ENCODE measurements around the gene UBE2A. TPM values are rescaled to one million over a fixed set of nuclear protein-coding genes. Genes with fewer than 3 reads are reported as not detected.

The UBE2A gene
- total RNA-seq, 1 donor from 2014 or later, result 48.7 TPM

- ATAC-seq, result no peak
- DNase-seq, result no peak
- no peak for TF ChIP-seq CTCF (IDR thresholded peaks at IDR 0.05)
- H3K9me3 ChIP-seq, result no peaks in the 10 kb centered on the region
- H3K4me1 ChIP-seq, result no peaks in the 10 kb centered on the region
- H3K27me3 ChIP-seq, result no peaks in the 10 kb centered on the region
- H3K4me3 ChIP-seq, result peak overlapping the region; percentile 69
- H3K36me3 ChIP-seq, result no peaks in the 10 kb centered on the region
- intact Hi-C loops (cut with DNase I), result no loop called here
- no peak overlapping the region for H3K27ac ChIP-seq
Measured at GRCh38 chrX:119604766-119605463, 30.6 kb downstream of the UBE2A start.

GRCh38 chrX:119605464-119606279 is 31.3 kb downstream of the UBE2A start:
- no peak for TF ChIP-seq CTCF (IDR thresholded peaks at IDR 0.05)
- Histone ChIP-seq H3K4me1 (no peaks in the 10 kb centered on the region), H3K27me3 (no peaks in the 10 kb centered on the region), H3K4me3 (peak overlapping the region; percentile 69), H3K36me3 (no peaks in the 10 kb centered on the region), H3K9me3 (no peaks in the 10 kb centered on the region), H3K27ac (peak overlapping the region; percentile 88)
- ATAC-seq (peak; percentile 74), DNase-seq (peak; percentile 67)
- intact Hi-C loops (cut with DNase I), result no loop called here

DNA sequence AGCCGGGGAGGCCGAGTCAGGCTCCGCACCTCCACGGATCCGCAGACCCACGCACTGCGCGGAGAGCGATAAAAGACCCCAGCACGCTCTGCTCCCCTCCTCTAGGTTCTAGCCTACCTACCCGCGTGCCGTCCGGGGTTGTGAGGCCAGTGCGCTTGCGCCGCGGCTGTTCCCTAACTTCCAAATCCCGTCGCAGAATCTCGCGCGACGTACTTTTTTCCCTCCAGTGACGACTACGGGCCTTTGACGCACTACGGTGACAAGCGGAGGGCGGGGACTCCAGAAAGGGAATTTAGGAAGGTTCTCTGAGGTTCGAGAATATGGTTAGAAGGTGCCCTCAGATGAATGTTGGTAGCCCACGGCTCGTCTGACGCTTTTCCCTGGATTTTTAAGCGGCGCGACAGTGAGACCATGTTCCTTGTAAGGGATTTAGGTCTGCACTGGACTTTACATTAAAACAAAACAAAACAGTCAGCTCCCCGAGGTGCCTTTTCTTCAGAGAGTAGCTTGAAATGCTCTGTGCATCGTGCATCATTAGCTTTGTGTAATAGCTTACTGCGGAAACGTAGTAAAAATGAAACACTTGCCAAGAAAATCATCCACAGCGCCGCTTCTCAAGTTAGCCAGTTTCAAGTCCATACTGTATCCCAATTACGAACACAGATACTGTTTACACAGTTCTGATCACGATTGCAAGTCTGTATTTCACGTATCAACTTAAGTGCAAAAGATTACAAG is 32.1 kb downstream of the UBE2A start, which contains the start of gene NKRF:
Gene NKRF, minus strand, starts transcription at position 145 of the 738 bp plus-strand sequence.
- Histone ChIP-seq H3K9me3 (no peaks in the 10 kb centered on the region), H3K27ac (peak within 1 kb of the TSS; percentile 88), H3K27me3 (no peaks in the 10 kb centered on the region), H3K36me3 (no peaks in the 10 kb centered on the region), H3K4me1 (no peaks in the 10 kb centered on the region), H3K4me3 (peak within 1 kb of the TSS; percentile 69)
- no peak for TF ChIP-seq CTCF (IDR thresholded peaks at IDR 0.05)
- DNase-seq, result peak; percentile 93
- peak; percentile 97 for ATAC-seq
- intact Hi-C loops (cut with DNase I), result no loop called here

DNA sequence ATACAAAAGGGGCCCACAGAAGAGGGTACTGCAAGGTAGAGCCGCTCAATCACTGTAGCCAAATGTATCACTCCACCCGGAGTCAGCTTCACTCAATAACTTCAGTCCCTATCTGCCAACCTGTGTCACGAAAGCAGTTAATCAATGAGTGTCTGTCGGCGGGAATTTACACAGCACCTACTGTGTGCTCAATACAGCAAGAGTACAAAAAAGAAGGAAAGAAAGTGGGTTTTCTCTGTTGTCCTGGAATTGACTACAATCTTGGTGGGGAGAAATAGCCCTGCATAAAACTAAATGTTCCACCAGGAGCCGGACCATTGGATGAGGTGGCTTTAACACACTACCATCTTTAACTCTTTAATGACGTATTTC is 32.6 kb downstream of the UBE2A start:
- no peaks in the 10 kb centered on the region for H3K27me3 ChIP-seq
- H3K9me3 ChIP-seq, result no peaks in the 10 kb centered on the region
- no peak for ATAC-seq
- H3K27ac ChIP-seq, result peak overlapping the region; percentile 88
- no peak for DNase-seq
- intact Hi-C loops (cut with DNase I), result no loop called here
- H3K36me3 ChIP-seq, result no peaks in the 10 kb centered on the region
- no peaks in the 10 kb centered on the region for H3K4me1 ChIP-seq
- TF ChIP-seq CTCF (IDR thresholded peaks at IDR 0.05), result no peak
- H3K4me3 ChIP-seq, result peak overlapping the region; percentile 69

GRCh38 chrX:119614776-119615175 is 40.4 kb downstream of the UBE2A start:
- no peak for ATAC-seq
- intact Hi-C loops (cut with DNase I), result no loop called here
- H3K27ac ChIP-seq, result no peak overlapping the region
- H3K4me1 ChIP-seq, result no peaks in the 10 kb centered on the region
- no peak for DNase-seq
- no peaks in the 10 kb centered on the region for H3K9me3 ChIP-seq
- TF ChIP-seq CTCF (IDR thresholded peaks at IDR 0.05), result no peak
- no peaks in the 10 kb centered on the region for H3K36me3 ChIP-seq
- no peaks in the 10 kb centered on the region for H3K27me3 ChIP-seq
- H3K4me3 ChIP-seq, result no peak overlapping the region
